Neutrophil (primary cell): Measurements from ENCODE around the gene NPLOC4.

Experiments used
- H3K27ac ChIP-seq: fragments of 200-600 bp; sonication (generic); 2 replicates; pipeline ENCODE4 v1.5.1; 2016; ENCODE audit warnings: mild to moderate bottlenecking, moderate library complexity
- H3K27me3 ChIP-seq: fragments of 200-600 bp; sonication (generic); 2 replicates; pipeline ENCODE4 v1.6.0; 2016; ENCODE audit warnings: mild to moderate bottlenecking
- H3K36me3 ChIP-seq: fragments of 200-600 bp; sonication (generic); 2 replicates; pipeline ENCODE4 v1.5.1; 2017
- H3K4me1 ChIP-seq, 2 experiments: fragments of 200-600 bp in 1 of 2; sonication (generic) in 1 of 2; 1 replicate in 1 of 2; 2 replicates in 1 of 2; pipeline versions ENCODE4 v1.5.1 to v1.6.1; 2013 to 2016; ENCODE audit warnings: low read depth in 1 of 2, low read length in 1 of 2, mild to moderate bottlenecking in 1 of 2, moderate library complexity in 1 of 2; ENCODE audit not compliant: control insufficient read depth in 1 of 2, insufficient read depth in 1 of 2
- H3K4me3 ChIP-seq, 2 experiments: fragments of 200-600 bp in 1 of 2; sonication (generic) in 1 of 2; 1 replicate in 1 of 2; 2 replicates in 1 of 2; pipeline ENCODE4 v1.5.1; 2013 to 2016; ENCODE audit warnings: low read depth in 1 of 2, low read length in 1 of 2, mild to moderate bottlenecking in 1 of 2, moderate library complexity in 1 of 2
- H3K9me3 ChIP-seq: fragments of 200-600 bp; sonication (generic); 2 replicates; pipeline ENCODE4 v1.5.1; 2016
- CTCF ChIP-seq: fragments of 200-600 bp; sonication (generic); IDR thresholded peaks from 2 replicates; pipeline ENCODE4 v1.5.1; 2016; ENCODE audit warnings: antibody characterized with exemption

Gene NPLOC4

DNA sequence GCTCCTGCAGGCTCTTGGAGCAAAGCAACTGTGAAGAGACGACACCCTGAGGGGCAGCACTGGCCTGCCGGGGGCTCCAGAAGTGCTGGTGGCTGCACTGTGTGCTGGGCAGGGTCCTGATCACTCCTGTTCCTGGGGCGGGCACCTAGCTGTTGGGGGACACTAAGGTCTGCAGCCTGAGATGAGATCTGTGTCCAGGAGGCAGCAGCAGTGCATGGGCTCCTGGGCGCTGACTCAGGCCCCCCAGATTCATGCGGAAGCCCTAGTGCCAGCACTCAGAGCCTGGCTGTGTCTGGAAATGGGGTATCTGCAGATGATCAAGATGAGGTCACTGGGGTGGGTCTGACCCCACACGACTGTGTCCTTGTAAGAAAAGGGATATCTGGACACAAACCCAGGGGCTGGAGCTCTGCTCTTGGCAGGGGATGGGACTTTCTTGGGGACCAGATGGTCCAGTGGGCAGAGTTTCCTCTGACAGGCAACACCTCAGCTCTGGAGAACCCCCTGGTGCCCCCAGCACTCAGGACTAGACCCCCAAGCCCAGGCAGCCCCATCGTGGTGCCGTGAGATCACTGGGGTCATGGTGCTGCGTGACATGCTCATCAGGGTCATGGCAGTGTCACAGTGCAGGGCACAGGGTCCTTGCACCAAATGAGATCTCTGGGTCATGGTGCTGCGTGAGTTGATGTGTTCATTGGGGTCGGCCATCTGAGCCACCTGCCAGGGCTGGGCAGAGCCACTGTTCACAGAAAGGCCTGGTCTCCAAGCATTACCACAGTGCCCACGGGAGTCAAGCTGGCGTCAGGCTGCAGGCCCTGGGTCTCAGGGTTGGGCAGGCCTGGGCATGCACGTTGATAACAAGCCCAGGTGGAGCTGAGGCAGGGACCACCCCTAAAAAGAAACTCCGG lies 94.2 kb downstream of the NPLOC4 start:
- H3K36me3 ChIP-seq, result peaks cover 84% of the 10 kb centered on the region
- no peak overlapping the region for H3K4me3 ChIP-seq
- no peak for TF ChIP-seq CTCF
- no peaks in the 10 kb centered on the region for H3K4me1 ChIP-seq
- H3K9me3 ChIP-seq, result no peaks in the 10 kb centered on the region
- peaks cover 11% of the 10 kb centered on the region for H3K27me3 ChIP-seq
- no peak overlapping the region for H3K27ac ChIP-seq

- Histone ChIP-seq H3K4me1 (no peaks in the 10 kb centered on the region), H3K27ac (no peak overlapping the region), H3K4me3 (no peak overlapping the region), H3K36me3 (peaks cover 68% of the 10 kb centered on the region), H3K9me3 (no peaks in the 10 kb centered on the region), H3K27me3 (peaks cover 27% of the 10 kb centered on the region)
- TF ChIP-seq CTCF, result no peak
Observed at GRCh38 chr17:81541123-81541522, 95.8 kb downstream of the NPLOC4 start.

DNA sequence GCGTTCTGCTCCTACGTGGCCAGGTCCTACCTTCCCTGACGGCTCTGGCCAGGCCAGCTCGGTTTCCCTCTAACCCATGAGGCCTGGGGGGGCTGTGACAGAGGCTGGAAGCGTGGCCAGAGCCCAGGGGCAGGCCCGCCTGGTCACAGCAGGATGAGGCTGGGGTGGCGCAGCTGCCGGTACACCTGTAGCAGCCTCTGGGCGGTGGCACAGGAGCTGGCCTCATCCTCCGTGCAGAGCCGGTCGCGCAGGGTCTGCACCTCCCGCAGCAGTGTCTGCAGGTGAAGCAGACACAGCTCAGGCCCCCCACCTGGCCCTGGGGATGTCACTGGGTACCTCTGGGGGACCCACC lies 96.3 kb downstream of the NPLOC4 start:
- peaks cover 32% of the 10 kb centered on the region for H3K27me3 ChIP-seq
- H3K27ac ChIP-seq, result no peak overlapping the region
- TF ChIP-seq CTCF, result no peak
- H3K9me3 ChIP-seq, result no peaks in the 10 kb centered on the region
- no peak overlapping the region for H3K4me3 ChIP-seq
- no peaks in the 10 kb centered on the region for H3K4me1 ChIP-seq
- peaks cover 63% of the 10 kb centered on the region for H3K36me3 ChIP-seq

GRCh38 chr17:81539961-81540675 lies 96.8 kb downstream of the NPLOC4 start:
- TF ChIP-seq CTCF, result no peak
- H3K27ac ChIP-seq, result no peak overlapping the region
- no peak overlapping the region for H3K4me3 ChIP-seq
- peaks cover 58% of the 10 kb centered on the region for H3K36me3 ChIP-seq
- H3K27me3 ChIP-seq, result peaks cover 37% of the 10 kb centered on the region
- H3K4me1 ChIP-seq, result no peaks in the 10 kb centered on the region
- H3K9me3 ChIP-seq, result no peaks in the 10 kb centered on the region

DNA sequence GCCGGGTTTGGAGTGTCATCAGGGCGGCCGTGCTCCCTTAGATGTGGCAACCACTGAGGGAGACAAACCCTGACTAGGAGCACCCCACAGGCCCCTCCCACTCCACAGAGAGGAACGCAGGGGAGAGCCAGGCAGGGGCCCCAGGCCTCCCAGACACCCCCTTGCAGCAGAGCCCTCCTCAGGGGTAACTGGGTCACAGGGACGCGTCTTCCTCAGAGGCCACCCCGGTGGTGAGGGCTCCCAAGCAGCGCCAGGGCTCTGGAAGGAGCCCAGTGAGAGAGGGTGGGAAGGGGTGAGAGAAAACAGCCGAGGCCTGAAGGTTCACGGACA lies 97.4 kb downstream of the NPLOC4 start:
- H3K27me3 ChIP-seq, result peaks cover 43% of the 10 kb centered on the region
- peaks cover 52% of the 10 kb centered on the region for H3K36me3 ChIP-seq

More for the DNA sequence above, 97.4 kb downstream of the NPLOC4 start:
- Histone ChIP-seq H3K27ac (no peak overlapping the region), H3K4me1 (no peaks in the 10 kb centered on the region), H3K4me3 (no peak overlapping the region), H3K9me3 (no peaks in the 10 kb centered on the region)
- TF ChIP-seq CTCF, result no peak
